Measurements from ENCODE around the gene RABGEF1. TPM values are rescaled to one million over a fixed set of nuclear protein-coding genes. Genes with fewer than 3 reads are reported as not detected.

RABGEF1 gene
- polyA plus RNA-seq, 1 donor: 21.9 TPM

DNA sequence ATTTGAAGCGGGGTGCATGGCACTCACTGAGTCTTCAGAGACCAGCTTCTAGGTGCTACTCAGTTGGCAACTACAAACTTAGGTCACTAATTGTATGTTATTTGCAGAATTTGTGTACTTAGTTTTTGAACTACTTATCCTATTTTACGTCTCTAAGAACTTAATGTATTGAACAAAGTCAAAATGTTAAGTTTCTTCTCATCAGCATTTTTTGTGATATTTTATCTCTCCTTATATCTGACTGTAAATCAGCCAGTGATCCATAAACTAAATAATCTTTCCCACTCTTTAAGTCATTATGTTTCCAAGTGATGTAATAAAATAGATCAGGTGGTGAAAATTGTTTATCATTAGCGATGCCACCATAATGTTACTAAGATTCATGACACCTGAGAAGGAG lies 120.2 kb downstream of the RABGEF1 start:
- no peak for DNase-seq

Other genes with a start within 250 kb of the RABGEF1 start
- gene KCTD7, start 111.9 kb upstream of the RABGEF1 start, polyA plus RNA-seq (ENCODE audit: insufficient read length): 18.4 TPM
- gene TMEM248, start 180.5 kb downstream of the RABGEF1 start, polyA plus RNA-seq (ENCODE audit: insufficient read length): 51.4 TPM

Measured in hindlimb muscle (tissue), 1 donor.